K562 (cell line): ENCODE data around the gene ATP9A. TPM values are rescaled to one million over a fixed set of nuclear protein-coding genes. Genes with fewer than 3 reads are reported as not detected.

Experiments used
- ARNT ChIP-seq, 2 experiments: fragments of 450-650 bp; IDR thresholded peaks; 2 replicates each; pipeline ENCODE4 v1.6.1; 2016; ENCODE audit warnings: mild to moderate bottlenecking in 1 of 2
- BHLHE40 ChIP-seq: IDR thresholded peaks from 2 replicates; pipeline ENCODE4 v1.6.1; 2011; ENCODE audit warnings: low read length, improper control_type of control experiment
- DEAF1 ChIP-seq: fragments of 450-650 bp; formaldehyde crosslinking; IDR thresholded peaks from 2 replicates; pipeline ENCODE4 v1.4.0; 2020; ENCODE audit warnings: mild to moderate bottlenecking, moderate library complexity
- FOXM1 ChIP-seq, 2 experiments: fragments of 450-650 bp in 1 of 2; sonication (generic) in 1 of 2; formaldehyde crosslinking in 1 of 2; IDR thresholded peaks; 2 replicates each; pipeline versions ENCODE4 v1.6.1 to v1.9.0; 2017 to 2022; ENCODE audit warnings: low read depth in 2 of 2, mild to moderate bottlenecking in 2 of 2, missing genetic modification reagents in 1 of 2, moderate library complexity in 1 of 2
- MAFK ChIP-seq: IDR thresholded peaks from 2 replicates; pipeline ENCODE4 v1.6.1; 2011; ENCODE audit warnings: low read length, improper control_type of control experiment
- MBD1 ChIP-seq: fragments of 250-450 bp; sonication (Bioruptor Pico); IDR thresholded peaks from 2 replicates; pipeline ENCODE4 v1.8.0; 2022; ENCODE audit warnings: inconsistent platforms
- RAD21 ChIP-seq, 2 experiments: fragments of 250-450 bp in 1 of 2; fragments of 450-650 bp in 1 of 2; sonication (Bioruptor Pico) in 1 of 2; formaldehyde crosslinking in 1 of 2; IDR thresholded peaks in 1 of 2; conservative IDR thresholded peaks in 1 of 2; 2 replicates each; pipeline versions ENCODE4 v1.4.0 to v1.8.0; 2020 to 2022; ENCODE audit warnings: mild to moderate bottlenecking in 2 of 2, moderate library complexity in 1 of 2
- ZNF347 ChIP-seq: fragments of 450-650 bp; formaldehyde crosslinking; IDR thresholded peaks from 2 replicates; pipeline ENCODE4 v1.4.0; 2020; ENCODE audit warnings: low read depth, mild to moderate bottlenecking, moderate library complexity
- ZNF395 ChIP-seq: fragments of 200-800 bp; sonication (Bioruptor generic); IDR thresholded peaks from 2 replicates; pipeline ENCODE4 v1.6.1; 2017; ENCODE audit warnings: missing genetic modification characterization, missing compliant biosample characterization
- ZNF609 ChIP-seq: sonication (generic); formaldehyde crosslinking; IDR thresholded peaks from 2 replicates; pipeline ENCODE4 v1.8.1; 2023; ENCODE audit warnings: missing genetic modification reagents, mild to moderate bottlenecking, borderline replicate concordance
- polyA plus RNA-seq, 8 experiments: library from polyadenylated mRNA; depleted of rRNA in 4 of 8; stranded (reverse) in 5 of 8; unstranded in 3 of 8; fragments of >200 nt; fragmentation: Nextera tagmentation in 2 of 8; fragmentation: Illumina TruSeq in 1 of 8; extraction: Ambion mirVana in 2 of 8; extraction: Trizol in 1 of 8; gene quantifications; 2 replicates each; pipeline versions ENCODE4 v1.2.1 to v1.2.3, GENCODE V29; 2011 to 2014; ENCODE audit warnings: inconsistent platforms in 1 of 8, missing spikeins in 1 of 8
- total RNA-seq, 7 experiments: library from RNA; depleted of rRNA in 6 of 7; stranded (reverse); fragments of >200 nt in 6 of 7; fragmentation: Illumina TruSeq in 2 of 7; extraction: Trizol in 2 of 7; gene quantifications; 2 replicates each; pipeline versions ENCODE4 v1.2.1 to v1.2.3, GENCODE V29; 2011 to 2021; ENCODE audit warnings: low replicate concordance in 1 of 7

ATP9A gene
- total and polyA plus RNA-seq, 9 of the 15 experiments (the other 6 are each of a cell fraction or from before 2014, with no cell fraction given), result 0.18 to 0.62 (median 0.29) TPM

GRCh38 chr20:51595058-51595532, 173.1 kb downstream of the ATP9A start (continued):
- 0 out of 2 replicates have a peak, but pooled peaks have one; percentile 56 for TF ChIP-seq ZNF609
- TF ChIP-seq MAFK, result no peak
- TF ChIP-seq MBD1 (CRISPR knock-in tag), result no peak
- peak in 1 of 2 experiments; percentile 28; a peak in 1 of 4 replicates for TF ChIP-seq ARNT (IDR thresholded peaks at IDR 0.05)
- no peak; the same call in none of the 2 replicates for TF ChIP-seq ZNF395 (CRISPR knock-in tag)
- TF ChIP-seq BHLHE40, result peak; percentile 91
- no peak for TF ChIP-seq ZNF347 (CRISPR knock-in tag)
- peak; percentile 91 to 95 for TF ChIP-seq RAD21 (CRISPR knock-in tag; conservative IDR thresholded peaks at IDR 0.05 in 1 of 2, IDR thresholded peaks at IDR 0.05 in 1 of 2)
- peak; percentile 64 for TF ChIP-seq FOXM1 (IDR thresholded peaks at IDR 0.05; ENCODE audit: low read depth)
- no peak for TF ChIP-seq FOXM1 (CRISPR knock-in tag; IDR thresholded peaks at IDR 0.05; ENCODE audit: low read depth)
- TF ChIP-seq DEAF1, result peak; percentile 82
